OCI-LY3 (cell line): ENCODE data around the gene OS9.

Experiments
- H2AFZ ChIP-seq: fragments of 200-600, 300-600 bp; shearing (Covaris generic); 2 replicates; pipeline ENCODE4 v1.6.0; 2014; ENCODE audit warnings: antibody characterized with exemption, low read depth, low read length
- H3K27ac ChIP-seq: fragments of 200-600, 300-600 bp; sonication (generic); 2 replicates; pipeline ENCODE4 v1.5.1; 2014; ENCODE audit warnings: mild to moderate bottlenecking, low read length, moderate library complexity, mixed read lengths
- H3K27me3 ChIP-seq: fragments of 200-600, 300-600 bp; sonication (generic); 2 replicates; pipeline ENCODE4 v1.6.1; 2014; ENCODE audit warnings: low read depth, low read length, mixed read lengths
- H3K36me3 ChIP-seq: fragments of 200-600, 300-600 bp; sonication (generic); replicated peaks from 2 replicates; pipeline ENCODE3; 2014; ENCODE audit warnings: low read depth, low read length, mixed read lengths
- H3K4me1 ChIP-seq: fragments of 300-600, 200-600 bp; sonication (generic); 2 replicates; pipeline ENCODE4 v1.6.1; 2014; ENCODE audit warnings: low read length, mixed read lengths
- H3K4me2 ChIP-seq: fragments of 200-600, 300-600 bp; sonication (generic); 2 replicates; pipeline ENCODE4 v1.6.1; 2014; ENCODE audit warnings: low read length, mixed read lengths
- H3K4me3 ChIP-seq: fragments of 300-600, 200-600 bp; sonication (generic); 2 replicates; pipeline ENCODE4 v1.5.1; 2014; ENCODE audit warnings: antibody characterized with exemption, mild to moderate bottlenecking, low read length, moderate library complexity
- H3K79me2 ChIP-seq: fragments of 300-600, 200-600 bp; shearing (Covaris generic); 2 replicates; pipeline ENCODE4 v1.6.1; 2014; ENCODE audit warnings: mild to moderate bottlenecking, low read length, mixed read lengths
- H3K9ac ChIP-seq: fragments of 300-600, 200-600 bp; shearing (Covaris generic); 2 replicates; pipeline ENCODE4 v1.6.0; 2014; ENCODE audit warnings: mild to moderate bottlenecking, low read length, moderate library complexity
- H3K9me3 ChIP-seq: fragments of 200-600, 300-600 bp; shearing (Covaris generic); 2 replicates; pipeline ENCODE4 v1.6.1; 2014; ENCODE audit warnings: low read length, mixed read lengths; ENCODE audit not compliant: insufficient read depth
- H4K20me1 ChIP-seq: fragments of 200-600, 300-600 bp; sonication (generic); 2 replicates; pipeline ENCODE4 v1.6.1; 2016; ENCODE audit warnings: low read length, mixed read lengths; ENCODE audit not compliant: insufficient read depth
- EZH2phosphoT487 ChIP-seq: fragments of 200-600 bp; shearing (Covaris generic); IDR thresholded peaks from 2 replicates; pipeline ENCODE4 v1.6.1; 2018; ENCODE audit warnings: antibody characterized with exemption, mixed run types, low read depth
- TF ChIP-seq, protein P1 (sequence below): fragments of 200-600, 300-600 bp; sonication (generic); IDR thresholded peaks from 2 replicates; pipeline ENCODE4 v1.5.1; 2014; ENCODE audit warnings: antibody characterized with exemption, low read length, low read depth

Gene OS9

DNA sequence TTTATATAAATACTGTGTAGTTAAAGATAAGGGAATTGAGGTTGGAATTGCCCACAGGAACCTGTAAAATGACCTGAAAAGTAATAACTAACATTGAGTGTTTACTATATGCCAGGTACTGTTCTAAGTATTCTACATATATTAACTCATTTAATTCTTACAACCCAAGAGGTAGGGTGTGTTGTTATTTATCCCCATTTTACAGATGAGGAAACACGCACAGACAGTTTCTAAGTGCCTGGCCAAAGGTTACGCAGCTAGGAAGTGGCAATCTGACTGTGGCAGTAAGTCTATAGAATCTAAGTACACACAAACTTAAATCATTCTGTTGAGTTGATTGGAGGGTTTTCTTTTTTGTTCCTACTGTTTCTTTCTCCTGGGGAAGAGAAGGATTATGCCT lies 49.8 kb downstream of the OS9 start:
- peak overlapping the region; percentile 87 for H3K4me2 ChIP-seq
- no peaks in the 10 kb centered on the region for H3K9me3 ChIP-seq
- H3K4me1 ChIP-seq = peaks cover 30% of the 10 kb centered on the region
- no peak overlapping the region for H3K27ac ChIP-seq
- TF ChIP-seq, protein P1, sequence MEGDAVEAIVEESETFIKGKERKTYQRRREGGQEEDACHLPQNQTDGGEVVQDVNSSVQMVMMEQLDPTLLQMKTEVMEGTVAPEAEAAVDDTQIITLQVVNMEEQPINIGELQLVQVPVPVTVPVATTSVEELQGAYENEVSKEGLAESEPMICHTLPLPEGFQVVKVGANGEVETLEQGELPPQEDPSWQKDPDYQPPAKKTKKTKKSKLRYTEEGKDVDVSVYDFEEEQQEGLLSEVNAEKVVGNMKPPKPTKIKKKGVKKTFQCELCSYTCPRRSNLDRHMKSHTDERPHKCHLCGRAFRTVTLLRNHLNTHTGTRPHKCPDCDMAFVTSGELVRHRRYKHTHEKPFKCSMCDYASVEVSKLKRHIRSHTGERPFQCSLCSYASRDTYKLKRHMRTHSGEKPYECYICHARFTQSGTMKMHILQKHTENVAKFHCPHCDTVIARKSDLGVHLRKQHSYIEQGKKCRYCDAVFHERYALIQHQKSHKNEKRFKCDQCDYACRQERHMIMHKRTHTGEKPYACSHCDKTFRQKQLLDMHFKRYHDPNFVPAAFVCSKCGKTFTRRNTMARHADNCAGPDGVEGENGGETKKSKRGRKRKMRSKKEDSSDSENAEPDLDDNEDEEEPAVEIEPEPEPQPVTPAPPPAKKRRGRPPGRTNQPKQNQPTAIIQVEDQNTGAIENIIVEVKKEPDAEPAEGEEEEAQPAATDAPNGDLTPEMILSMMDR = no peak
- TF ChIP-seq EZH2phosphoT487 = no peak
- no peaks in the 10 kb centered on the region for H3K27me3 ChIP-seq
- H4K20me1 ChIP-seq = no peaks in the 10 kb centered on the region
- peaks cover 21% of the 10 kb centered on the region for H3K36me3 ChIP-seq
- H2AFZ ChIP-seq = peak overlapping the region; percentile 72; the same call in 1 of the 2 replicates
- peaks cover 22% of the 10 kb centered on the region for H3K79me2 ChIP-seq
- peak overlapping the region; percentile 99 for H3K9ac ChIP-seq
- H3K4me3 ChIP-seq = peak overlapping the region; percentile 97

DNA sequence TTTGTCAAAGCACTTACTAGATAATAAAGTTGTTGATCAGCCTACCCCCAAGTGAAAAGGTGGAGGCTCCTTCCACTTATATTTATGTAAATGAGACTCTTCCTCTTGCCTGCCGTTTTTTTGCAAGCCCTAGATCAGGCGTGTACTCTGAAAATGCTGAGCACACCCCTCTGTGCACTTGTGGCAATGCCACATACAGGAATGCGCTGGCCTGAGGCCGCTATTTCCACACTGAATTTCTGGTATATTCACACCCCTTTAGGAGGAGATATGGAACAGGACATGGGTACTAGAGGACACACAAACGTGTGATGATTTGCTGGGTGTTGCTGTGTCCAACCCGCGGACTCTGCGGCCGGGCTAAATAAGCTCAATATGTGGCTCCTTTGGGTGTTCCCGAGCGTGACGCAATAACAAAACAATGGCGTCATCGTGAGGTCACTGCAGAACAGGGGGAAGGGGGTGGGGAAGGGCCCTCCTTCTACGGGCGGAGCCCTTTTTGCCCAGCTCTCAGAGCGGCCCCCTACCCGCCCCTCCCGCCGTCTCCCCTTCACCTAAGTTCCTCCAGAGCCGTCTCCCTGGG lies 50.4 kb downstream of the OS9 start:
- Histone ChIP-seq H3K4me2 (peak overlapping the region; percentile 87), H3K9ac (peak overlapping the region; percentile 99), H4K20me1 (no peaks in the 10 kb centered on the region), H3K4me3 (peak overlapping the region; percentile 97), H3K27ac (peak overlapping the region; percentile 81), H3K36me3 (peaks cover 26% of the 10 kb centered on the region), H2AFZ (peak overlapping the region; percentile 72; the same call in 1 of the 2 replicates), H3K79me2 (peaks cover 26% of the 10 kb centered on the region), H3K27me3 (no peaks in the 10 kb centered on the region), H3K4me1 (peaks cover 30% of the 10 kb centered on the region), H3K9me3 (no peaks in the 10 kb centered on the region)
- no peak for TF ChIP-seq EZH2phosphoT487
- TF ChIP-seq, protein P1 = no peak

DNA sequence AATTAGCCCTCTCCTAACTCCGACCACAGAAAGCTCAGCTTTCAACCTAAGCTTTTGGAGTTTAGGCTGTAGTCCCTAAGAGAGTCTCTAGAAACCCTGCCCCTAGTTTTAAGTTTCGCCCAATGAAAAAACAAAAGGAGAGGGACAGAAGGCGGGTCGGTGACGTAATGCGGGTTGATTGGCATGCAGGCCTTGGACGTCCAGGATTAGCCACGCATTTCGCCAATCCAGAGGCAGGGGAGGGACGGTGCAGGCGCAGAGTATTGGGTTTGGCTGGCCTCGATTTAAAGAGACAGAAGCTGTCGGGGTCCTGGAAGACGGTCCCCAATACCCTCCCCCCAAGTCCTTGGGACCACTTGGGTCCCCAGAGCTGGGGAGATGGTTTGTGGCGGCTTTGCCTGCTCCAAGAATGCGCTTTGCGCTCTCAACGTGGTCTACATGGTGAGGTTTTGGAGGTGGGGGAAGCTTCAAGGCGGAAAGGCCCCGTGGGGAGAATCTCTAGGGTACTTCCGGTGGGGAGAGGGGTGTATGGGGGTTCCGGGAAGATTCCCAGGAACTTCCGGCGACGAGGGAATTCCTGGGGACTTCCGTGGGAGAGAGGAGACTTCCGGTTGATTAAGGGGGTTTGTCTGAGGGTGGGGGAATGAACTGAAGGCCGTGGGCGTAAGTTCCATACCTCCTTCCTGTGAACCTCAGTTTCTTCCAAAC lies 51.0 kb downstream of the OS9 start, which contains the start of gene TSPAN31:
TSPAN31 (plus strand) TSS at position 263 of the 708 bp plus-strand sequence; CDS start at position 379, 116 bp downstream.
- H3K4me1 ChIP-seq = peaks cover 30% of the 10 kb centered on the region
- peak within 1 kb of the TSS; percentile 72; the same call in 1 of the 2 replicates for H2AFZ ChIP-seq

DNA sequence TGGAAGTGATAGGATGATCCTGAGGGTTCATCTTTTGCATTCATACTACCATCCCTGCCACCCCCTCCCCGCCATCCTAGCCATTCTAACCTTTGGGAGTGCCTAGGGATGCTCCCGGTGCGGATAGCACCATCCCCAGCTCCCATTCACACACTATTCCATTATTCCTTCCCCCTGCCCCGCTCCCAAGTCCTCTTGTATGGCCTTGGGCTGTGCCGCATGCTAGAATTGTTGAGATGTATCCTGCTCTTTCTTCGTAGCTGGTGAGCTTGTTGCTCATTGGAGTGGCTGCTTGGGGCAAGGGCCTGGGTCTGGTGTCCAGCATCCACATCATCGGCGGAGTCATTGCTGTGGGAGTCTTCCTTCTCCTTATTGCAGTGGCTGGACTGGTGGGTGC lies 51.6 kb downstream of the OS9 start:
- H3K4me3 ChIP-seq = peak overlapping the region; percentile 97

More for the DNA sequence above, 51.0 kb downstream of the OS9 start, which contains the start of gene TSPAN31:
- TF ChIP-seq EZH2phosphoT487 = no peak
- TF ChIP-seq, protein P1 = no peak
- Histone ChIP-seq H3K79me2 (peaks cover 32% of the 10 kb centered on the region), H3K9ac (peak within 1 kb of the TSS; percentile 99), H3K4me3 (peak within 1 kb of the TSS; percentile 97), H4K20me1 (no peaks in the 10 kb centered on the region), H3K27me3 (no peaks in the 10 kb centered on the region), H3K4me2 (peak within 1 kb of the TSS; percentile 87), H3K27ac (peak within 1 kb of the TSS; percentile 81), H3K36me3 (peaks cover 28% of the 10 kb centered on the region), H3K9me3 (no peaks in the 10 kb centered on the region)

More for the DNA sequence above, 51.6 kb downstream of the OS9 start:
- peak overlapping the region; percentile 99 for H3K9ac ChIP-seq
- peak overlapping the region; percentile 81 for H3K27ac ChIP-seq
- H3K27me3 ChIP-seq = no peaks in the 10 kb centered on the region
- H3K4me1 ChIP-seq = peaks cover 30% of the 10 kb centered on the region
- H3K9me3 ChIP-seq = no peaks in the 10 kb centered on the region
- H4K20me1 ChIP-seq = no peaks in the 10 kb centered on the region
- H3K36me3 ChIP-seq = peaks cover 32% of the 10 kb centered on the region
- TF ChIP-seq, protein P1 = no peak
- TF ChIP-seq EZH2phosphoT487 = no peak
- peak overlapping the region; percentile 75 for H3K4me2 ChIP-seq
- H3K79me2 ChIP-seq = peaks cover 38% of the 10 kb centered on the region
- no peak overlapping the region for H2AFZ ChIP-seq
